ENCODE data around the gene ZDHHC24. TPM values are rescaled to one million over a fixed set of nuclear protein-coding genes. Genes with fewer than 3 reads are reported as not detected.

The ZDHHC24 gene
- total RNA-seq, 6 donors from 2014 or later, result 12.4 to 24.8 (median 14.1) TPM

DNA sequence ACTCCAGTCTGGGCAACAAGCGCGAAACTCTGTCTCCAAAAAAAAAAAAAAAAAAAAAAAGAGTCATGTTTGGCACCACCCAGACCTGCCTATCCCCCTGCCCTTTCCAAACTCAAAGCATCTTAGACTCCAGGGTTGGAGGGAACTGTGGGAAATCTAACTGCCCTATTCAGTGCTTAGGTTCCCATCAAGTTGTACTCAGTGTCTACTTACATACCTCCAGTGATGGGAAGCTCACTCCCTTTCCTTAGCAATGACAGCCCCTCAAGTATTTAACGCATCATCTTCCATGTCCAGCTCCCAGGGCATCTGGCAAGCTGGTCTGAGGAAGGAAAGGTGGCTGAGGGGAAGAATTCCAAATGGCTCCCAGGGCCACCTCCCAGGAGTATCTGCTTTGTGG lies 3.8 kb upstream of the ZDHHC24 start:
- 84 to 88% methylated on average over 3 of the region's 3 CpGs for WGBS, 2 donors
- Histone ChIP-seq H3K27me3 (no peaks in the 10 kb centered on the region), H3K27ac (no peak overlapping the region), H3K9me3 (no peaks in the 10 kb centered on the region), H3K4me1 (peaks cover 13 to 21% (median 16%) of the 10 kb centered on the region in 4 donors), H3K4me3 (no peak overlapping the region), H3K36me3 (no peaks in the 10 kb centered on the region)
- DNase-seq (no peak), ATAC-seq (ENCODE audit: low FRiP score in 2 of 2) (no peak)
- TF ChIP-seq POLR2A (IDR thresholded peaks at IDR 0.05) (no peak), POLR2AphosphoS5 (IDR thresholded peaks at IDR 0.05) (no peak), EP300 (IDR thresholded peaks at IDR 0.05) (no peak), CTCF (IDR thresholded peaks at IDR 0.05) (no peak)

DNA sequence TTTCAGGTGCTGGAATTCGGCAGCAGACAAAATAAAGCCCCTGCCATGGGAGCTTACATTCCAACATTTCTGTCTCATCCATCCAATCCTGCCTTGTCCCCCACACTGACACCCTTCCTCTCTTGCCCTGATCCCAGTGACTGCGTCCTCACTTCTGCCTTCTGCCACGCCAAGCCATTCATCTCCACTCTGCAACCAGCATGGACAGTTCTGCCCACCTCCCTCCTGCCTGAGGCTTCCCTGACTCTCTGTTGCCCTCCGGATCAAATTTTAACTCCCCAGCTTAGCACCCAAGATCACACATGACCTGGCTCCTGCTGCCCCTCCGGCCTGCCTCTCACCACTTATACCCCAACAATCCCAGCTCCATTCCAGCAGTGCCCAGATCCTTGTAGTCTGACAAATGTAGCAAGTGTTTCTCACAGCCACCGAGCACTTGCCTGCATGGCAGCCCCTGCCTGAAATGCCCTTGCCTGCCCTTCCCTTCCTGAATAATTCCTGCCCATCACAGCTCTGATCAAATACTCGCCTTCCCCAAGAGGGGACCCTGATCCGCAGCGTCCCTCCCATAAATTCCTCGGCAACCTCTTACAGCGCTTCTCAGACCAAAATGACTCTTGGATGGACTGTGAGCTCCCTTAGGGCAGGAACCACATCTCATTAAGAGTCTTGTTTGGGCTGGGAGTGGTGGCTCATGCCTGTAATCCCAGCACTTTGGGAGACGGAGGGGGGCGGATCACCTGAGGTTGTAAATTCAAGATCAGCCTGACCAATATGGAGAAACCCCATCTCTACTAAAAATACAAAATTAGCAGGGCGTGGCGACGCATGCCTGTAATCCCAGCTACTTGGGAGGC lies 3.2 kb upstream of the ZDHHC24 start:
- DNase-seq, result no peak
- 61 to 68% methylated on average over 16 of the region's 16 CpGs for WGBS, 2 donors
- H3K4me3 ChIP-seq, result no peak overlapping the region
- no peaks in the 10 kb centered on the region for H3K36me3 ChIP-seq
- TF ChIP-seq POLR2AphosphoS5 (IDR thresholded peaks at IDR 0.05) (no peak), POLR2A (IDR thresholded peaks at IDR 0.05) (no peak), EP300 (IDR thresholded peaks at IDR 0.05) (no peak), CTCF (IDR thresholded peaks at IDR 0.05) (no peak)
- no peak for ATAC-seq (ENCODE audit: low FRiP score in 2 of 2)
- no peaks in the 10 kb centered on the region for H3K27me3 ChIP-seq
- no peaks in the 10 kb centered on the region for H3K9me3 ChIP-seq
- no peak overlapping the region for H3K27ac ChIP-seq
- H3K4me1 ChIP-seq, result peaks cover 19 to 28% (median 23%) of the 10 kb centered on the region in 4 donors

GRCh38 chr11:66548041-66548440 lies 2.2 kb upstream of the ZDHHC24 start:
- H3K4me3 ChIP-seq, result no peak overlapping the region
- no peaks in the 10 kb centered on the region for H3K9me3 ChIP-seq
- no peaks in the 10 kb centered on the region for H3K27me3 ChIP-seq
- no peak overlapping the region for H3K27ac ChIP-seq
- WGBS, 2 donors, result 46 to 62% methylated on average over 7 to 11 of the region's 11 CpGs
- H3K4me1 ChIP-seq, result peaks cover 23 to 38% (median 30%) of the 10 kb centered on the region in 4 donors
- ATAC-seq (ENCODE audit: low FRiP score in 2 of 2) (no peak), DNase-seq (no peak)
- TF ChIP-seq EP300 (IDR thresholded peaks at IDR 0.05), result no peak
- TF ChIP-seq CTCF (IDR thresholded peaks at IDR 0.05), result no peak
- TF ChIP-seq POLR2A (IDR thresholded peaks at IDR 0.05), result no peak
- TF ChIP-seq POLR2AphosphoS5 (IDR thresholded peaks at IDR 0.05), result no peak
- H3K36me3 ChIP-seq, result no peaks in the 10 kb centered on the region

GRCh38 chr11:66547662-66548009 lies 1.8 kb upstream of the ZDHHC24 start:
- H3K36me3 ChIP-seq, result peaks cover 0 to 3% (median 2%) of the 10 kb centered on the region in 4 donors
- TF ChIP-seq CTCF (IDR thresholded peaks at IDR 0.05) (no peak), POLR2A (IDR thresholded peaks at IDR 0.05) (no peak), POLR2AphosphoS5 (IDR thresholded peaks at IDR 0.05) (no peak), EP300 (IDR thresholded peaks at IDR 0.05) (no peak)
- 53% methylated on average over 5 of the region's 5 CpGs; no CpG with 5 or more reads in 1 of the 2 donors for WGBS, 2 donors
- H3K27me3 ChIP-seq, result no peaks in the 10 kb centered on the region
- peaks cover 23 to 38% (median 30%) of the 10 kb centered on the region in 4 donors for H3K4me1 ChIP-seq
- H3K4me3 ChIP-seq, result no peak overlapping the region
- DNase-seq, result no peak
- no peaks in the 10 kb centered on the region for H3K9me3 ChIP-seq
- H3K27ac ChIP-seq, result no peak overlapping the region
- no peak for ATAC-seq (ENCODE audit: low FRiP score in 2 of 2)
